HCT116 (cell line): ENCODE results near the gene THPO. TPM values are rescaled to one million over a fixed set of nuclear protein-coding genes. Genes with fewer than 3 reads are reported as not detected.

Source experiments
- ATAC-seq: fragments of 200-7000 bp; cut with Tn5 transposase; 2 replicates; pipeline ENCODE4 v1.9.1; 2020; ENCODE audit warnings: mild to moderate bottlenecking, moderate library complexity
- BruUV-seq: library from RNA; stranded (reverse); fragments of 400-500 nt; replicated peaks from 2 replicates; lab custom pipeline; 2021; lab: Mats Ljungman, UMichigan
- CTCF ChIA-PET: fragments of 300-600 bp; sonication (Branson Sonifier 250); formaldehyde crosslinking; loops from one replicate; lab custom pipeline; 2021; ENCODE audit warnings: antibody characterized with exemption; lab: Charles Lee
- POLR2A ChIA-PET: fragments of 300-600, 350-600 bp; sonication (Branson Sonifier 250); formaldehyde crosslinking; loops from one replicate; lab custom pipeline; 2021; ENCODE audit warnings: antibody characterized with exemption; lab: Charles Lee
- RAD21 ChIA-PET, 2 experiments: fragments of 300-600 bp; sonication (Branson Sonifier 250); formaldehyde crosslinking; loops; one replicate each; lab custom pipeline; 2023; ENCODE audit warnings: low total read pairs in 2 of 2; ENCODE audit not compliant: uncharacterized antibody in 2 of 2, unreplicated experiment in 2 of 2, low non-redundant PET in 1 of 2; lab: Charles Lee
- DNase-seq: peaks from one replicate; pipeline ENCODE4 v3.0.0-alpha.2; 2010; ENCODE audit warnings: low read depth, low spot score
- H2AFZ ChIP-seq: fragments of 200-600 bp; shearing (Covaris generic), sonication (generic); 2 replicates; pipeline ENCODE4 v1.6.1; 2017; ENCODE audit warnings: low read depth, mixed run types, mixed read lengths, antibody characterized with exemption, low read length; ENCODE audit not compliant: poor library complexity, severe bottlenecking
- H3K27ac ChIP-seq: 2 replicates; pipeline ENCODE4 v1.5.1; 2012; ENCODE audit warnings: low read depth, low read length
- H3K27me3 ChIP-seq: fragments of 200-600 bp; sonication (generic); 2 replicates; pipeline ENCODE4 v1.6.1; 2016; ENCODE audit warnings: mixed run types, low read length, mixed read lengths; ENCODE audit not compliant: insufficient read depth
- H3K36me3 ChIP-seq, 2 experiments: fragments of 200-500 bp in 1 of 2; fragments of 200-600 bp in 1 of 2; sonication (Bioruptor generic) in 1 of 2; sonication (generic) in 1 of 2; 2 replicates each; pipeline versions ENCODE4 v1.5.1 to v1.6.1; 2014 to 2016; ENCODE audit warnings: low read length in 2 of 2, inconsistent platforms in 1 of 2, mixed read lengths in 1 of 2, mixed run types in 1 of 2; ENCODE audit not compliant: insufficient read depth in 2 of 2, control insufficient read depth in 1 of 2
- H3K4me1 ChIP-seq, 2 experiments: fragments of 200-600 bp in 1 of 2; sonication (generic) in 1 of 2; 2 replicates each; pipeline versions ENCODE4 v1.5.1 to v1.6.1; 2012 to 2017; ENCODE audit warnings: low read length in 2 of 2, inconsistent platforms in 1 of 2, mild to moderate bottlenecking in 1 of 2, mixed read lengths in 1 of 2, mixed run types in 1 of 2, moderate library complexity in 1 of 2; ENCODE audit not compliant: insufficient read depth in 2 of 2, control insufficient read depth in 1 of 2
- H3K4me2 ChIP-seq: fragments of 200-600 bp; sonication (generic); 2 replicates; pipeline ENCODE4 v1.6.1; 2017; ENCODE audit warnings: mixed run types, low read length, mixed read lengths
- H3K4me3 ChIP-seq, 2 experiments: fragments of 200-600 bp in 1 of 2; sonication (generic) in 1 of 2; replicated peaks in 1 of 2; 2 replicates each; pipeline ENCODE4 v1.5.1; 2011 to 2016; ENCODE audit warnings: low read length in 2 of 2, control low read depth in 1 of 2, low read depth in 1 of 2, mild to moderate bottlenecking in 1 of 2, mixed read lengths in 1 of 2, mixed run types in 1 of 2
- H3K79me2 ChIP-seq: fragments of 200-600 bp; sonication (generic); 2 replicates; pipeline ENCODE4 v1.6.1; 2017; ENCODE audit warnings: mild to moderate bottlenecking, mixed run types, low read length, moderate library complexity, mixed read lengths; ENCODE audit not compliant: insufficient read depth
- H3K9ac ChIP-seq: fragments of 200-600 bp; sonication (generic); 2 replicates; pipeline ENCODE4 v1.6.1; 2016; ENCODE audit warnings: low read length, mixed read lengths
- H3K9me2 ChIP-seq: fragments of 200-600 bp; sonication (generic), shearing (Covaris generic); 2 replicates; pipeline ENCODE4 v1.6.1; 2017; ENCODE audit warnings: mixed run types, mild to moderate bottlenecking, moderate library complexity; ENCODE audit not compliant: insufficient read depth
- H3K9me3 ChIP-seq, 2 experiments: fragments of 200-500 bp in 1 of 2; fragments of 200-600 bp in 1 of 2; sonication (Bioruptor generic) in 1 of 2; sonication (generic) in 1 of 2; 2 replicates each; pipeline ENCODE4 v1.6.1; 2014 to 2017; ENCODE audit warnings: low read length in 2 of 2, mixed read lengths in 2 of 2, inconsistent platforms in 1 of 2, low read depth in 1 of 2, mild to moderate bottlenecking in 1 of 2, mixed run types in 1 of 2, moderate library complexity in 1 of 2; ENCODE audit not compliant: control insufficient read depth in 1 of 2, insufficient read depth in 1 of 2
- H4K20me1 ChIP-seq: fragments of 200-600 bp; sonication (generic), shearing (Covaris generic); 2 replicates; pipeline ENCODE4 v1.6.1; 2017; ENCODE audit warnings: mixed run types, mild to moderate bottlenecking, moderate library complexity; ENCODE audit not compliant: insufficient read depth
- SIN3A ChIP-seq: IDR thresholded peaks from 2 replicates; pipeline ENCODE4 v1.6.1; 2012; ENCODE audit warnings: low read depth
- TCF7L2 ChIP-seq: IDR thresholded peaks from 2 replicates; pipeline ENCODE4 v1.7.0; 2011; ENCODE audit warnings: borderline replicate concordance, inconsistent platforms; ENCODE audit not compliant: insufficient read depth, insufficient read length; ENCODE audit errors: extremely low read depth
- intact Hi-C: fragments of 100-400 bp; cut with micrococcal nuclease; formaldehyde crosslinking; loops from 2 replicates; pipeline ENCODE4 v1.10.0; 2022
- total RNA-seq: library from RNA; stranded (reverse); gene quantifications from one replicate; pipeline ENCODE4 v1.2.1, GENCODE V29; 2021; ENCODE audit not compliant: unreplicated experiment

Gene THPO
- total RNA-seq, 1 experiment from 2014 or later = not detected

DNA sequence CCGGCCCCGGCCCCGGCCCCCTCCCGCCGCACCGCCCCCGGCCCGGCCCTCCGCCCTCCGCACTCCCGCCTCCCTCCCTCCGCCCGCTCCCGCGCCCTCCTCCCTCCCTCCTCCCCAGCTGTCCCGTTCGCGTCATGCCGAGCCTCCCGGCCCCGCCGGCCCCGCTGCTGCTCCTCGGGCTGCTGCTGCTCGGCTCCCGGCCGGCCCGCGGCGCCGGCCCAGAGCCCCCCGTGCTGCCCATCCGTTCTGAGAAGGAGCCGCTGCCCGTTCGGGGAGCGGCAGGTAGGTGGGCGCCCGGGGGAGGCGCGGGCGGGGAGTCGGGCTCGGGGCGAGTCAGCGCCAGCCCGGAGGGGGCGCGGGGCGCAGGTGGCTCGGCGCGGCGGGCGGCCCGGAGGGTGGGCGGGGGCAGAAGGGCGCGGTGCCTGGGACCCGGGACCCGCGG is 2.2 kb upstream of the THPO start:
- intact Hi-C loops = no loop called here

DNA sequence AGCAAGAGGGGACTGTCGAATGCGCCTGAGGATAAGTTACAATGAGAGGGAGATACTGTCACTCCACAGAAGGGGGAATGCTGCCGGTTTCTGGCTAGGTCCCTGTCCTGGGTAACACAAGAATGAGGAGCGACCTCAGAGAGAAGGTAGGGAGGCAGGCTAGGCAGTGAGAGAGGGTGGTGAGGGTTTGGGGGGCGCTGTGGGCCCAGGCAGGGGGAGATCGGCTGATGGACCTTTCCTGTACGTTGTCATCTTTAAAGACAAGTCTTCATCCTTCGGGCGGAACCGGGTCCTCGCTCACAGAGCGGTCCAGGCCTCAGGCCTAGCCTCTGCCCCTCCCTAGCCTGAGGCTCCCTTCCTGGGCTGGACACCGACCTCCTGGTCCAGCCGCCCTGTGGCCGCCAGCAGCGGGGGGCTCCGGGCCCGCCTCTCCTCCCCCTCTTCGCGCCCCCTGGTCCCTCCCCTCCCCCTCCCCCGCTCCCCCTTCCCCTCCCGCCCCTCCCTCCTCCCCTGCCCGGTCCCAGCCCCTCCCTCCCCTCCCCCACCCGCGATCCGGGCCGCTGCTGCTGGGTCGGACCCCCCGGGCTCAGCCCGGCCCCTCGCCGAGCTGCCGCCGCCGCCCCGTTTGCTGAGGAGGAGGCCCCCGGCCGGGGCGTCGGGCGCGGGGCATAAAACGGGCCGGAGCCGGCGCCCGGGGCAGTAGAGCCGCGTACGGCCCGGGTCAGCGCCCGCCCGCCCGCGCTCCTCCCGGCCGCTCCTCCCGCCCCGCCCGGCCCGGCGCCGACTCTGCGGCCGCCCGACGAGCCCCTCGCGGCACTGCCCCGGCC is 1.6 kb upstream of the THPO start, which contains the start of gene CHRD:
CHRD (plus strand) TSS at position 697 of the 827 bp plus-strand sequence. CDS start 265 bp downstream, outside the sequence.
- no peaks in the 10 kb centered on the region for H3K9me3 ChIP-seq
- H3K36me3 ChIP-seq = no peaks in the 10 kb centered on the region
- H3K9ac ChIP-seq = peak within 1 kb of the TSS; percentile 40; the same call in 1 of the 2 replicates
- peak within 1 kb of the TSS; percentile 74 for H2AFZ ChIP-seq
- H4K20me1 ChIP-seq = no peaks in the 10 kb centered on the region
- no peaks in the 10 kb centered on the region for H3K79me2 ChIP-seq
- peaks cover 4 to 20% of the 10 kb centered on the region in 2 experiments; a peak in 2 of 4 replicates for H3K4me1 ChIP-seq
- RAD21 ChIA-PET = no interaction called here
- ATAC-seq (peak; percentile 59), DNase-seq (no peak)
- H3K27me3 ChIP-seq = no peaks in the 10 kb centered on the region
- TF ChIP-seq SIN3A = no peak
- POLR2A ChIA-PET = no interaction called here
- H3K9me2 ChIP-seq = no peaks in the 10 kb centered on the region
- intact Hi-C loops = loop anchor here (10.0 kb wide), 2 partner anchors 135 to 395 kb away; no protein-coding TSS in a partner anchor
- CTCF ChIA-PET = interaction anchor here (1.0 kb wide), 1 partner anchor 8 kb away, joined by 3 read pairs; no protein-coding TSS in a partner anchor
- H3K4me3 ChIP-seq = peak within 1 kb of the TSS; percentile 36 to 58
- H3K27ac ChIP-seq = peak within 1 kb of the TSS; percentile 18; the same call in 1 of the 2 replicates
- BruUV-seq = no TSS peak
- peak within 1 kb of the TSS; percentile 87 for H3K4me2 ChIP-seq

More for the DNA sequence above, 2.2 kb upstream of the THPO start:
- H2AFZ ChIP-seq = no peak overlapping the region
- BruUV-seq = no TSS peak
- peaks cover 4 to 20% of the 10 kb centered on the region in 2 experiments; a peak in 2 of 4 replicates for H3K4me1 ChIP-seq
- no peaks in the 10 kb centered on the region for H3K36me3 ChIP-seq
- H3K9me2 ChIP-seq = no peaks in the 10 kb centered on the region
- peak; percentile 80 for ATAC-seq
- H4K20me1 ChIP-seq = no peaks in the 10 kb centered on the region
- H3K9me3 ChIP-seq = no peaks in the 10 kb centered on the region
- peak overlapping the region; percentile 87 for H3K4me2 ChIP-seq
- no peaks in the 10 kb centered on the region for H3K79me2 ChIP-seq
- H3K27ac ChIP-seq = peak overlapping the region; percentile 18; the same call in 1 of the 2 replicates
- TF ChIP-seq TCF7L2 = no peak
- ChIA-PET CTCF (interaction anchor here (1.0 kb wide), 1 partner anchor 9 kb away, joined by 3 read pairs; no protein-coding TSS in a partner anchor), RAD21 (no interaction called here), POLR2A (no interaction called here)
- peak overlapping the region; percentile 36 to 58 for H3K4me3 ChIP-seq
- no peaks in the 10 kb centered on the region for H3K27me3 ChIP-seq
- DNase-seq = no peak
- H3K9ac ChIP-seq = peak overlapping the region; percentile 40; the same call in 1 of the 2 replicates
